GM21526 (cell line): ENCODE measurements around the gene ADIPOR2.

Source experiments
- ATAC-seq: cut with Tn5 transposase; IDR thresholded peaks from one replicate; pipeline ENCODE4 v1.9.1; 2021; ENCODE audit warnings: moderate library complexity; ENCODE audit not compliant: unreplicated experiment, low FRiP score

ADIPOR2 gene

DNA sequence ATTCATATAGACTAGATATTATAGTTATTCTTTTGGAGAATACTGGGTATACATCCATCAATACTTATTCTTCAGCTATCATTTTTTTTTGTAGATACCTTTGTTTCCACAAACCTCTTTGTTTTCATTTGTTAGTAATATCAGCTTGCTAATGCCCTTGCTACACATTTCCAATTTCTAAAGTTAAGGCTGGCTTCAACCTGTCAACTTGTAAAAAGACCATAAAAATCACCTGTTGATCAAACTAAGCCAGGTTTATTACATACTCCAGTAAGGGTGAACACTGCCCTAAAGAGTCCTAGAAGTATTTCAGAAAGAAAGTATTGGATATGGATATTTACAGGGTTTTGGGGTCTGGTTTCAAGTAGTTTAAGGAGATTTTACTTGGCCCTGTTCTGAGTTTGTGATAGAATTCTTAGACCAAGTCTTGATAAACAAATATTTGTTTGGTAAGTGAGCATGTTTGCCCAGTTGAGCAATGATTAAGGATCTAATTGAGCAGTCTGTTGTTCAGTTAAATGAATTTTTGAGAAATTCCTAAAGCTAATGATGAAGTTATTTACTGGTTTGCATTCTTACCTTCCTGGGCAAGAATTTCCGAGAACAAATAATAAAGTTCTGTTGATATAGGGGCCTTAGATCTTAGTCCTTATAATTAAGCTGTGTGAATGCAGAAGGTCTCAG, 76.7 kb downstream of the ADIPOR2 start:
- ATAC-seq, result no peak

DNA sequence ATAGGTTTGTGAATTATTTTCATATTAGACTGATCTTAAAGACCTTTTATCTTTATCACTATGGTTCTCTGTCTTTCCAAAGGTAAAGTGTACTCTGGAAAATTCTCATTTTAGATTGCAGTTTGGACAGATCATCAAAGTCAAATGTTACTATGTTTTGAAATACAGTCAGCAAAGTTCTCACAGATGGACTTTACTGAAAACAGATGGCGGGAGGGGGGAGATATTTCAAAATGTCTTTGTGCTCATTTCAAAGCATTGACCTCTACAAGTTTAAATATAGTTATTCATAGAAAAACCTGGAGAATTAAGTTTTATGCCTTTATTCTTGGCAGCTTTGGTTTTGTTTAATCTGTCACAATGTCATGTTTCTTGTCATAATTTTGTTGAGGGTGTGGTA, 77.7 kb downstream of the ADIPOR2 start:
- no peak for ATAC-seq

DNA sequence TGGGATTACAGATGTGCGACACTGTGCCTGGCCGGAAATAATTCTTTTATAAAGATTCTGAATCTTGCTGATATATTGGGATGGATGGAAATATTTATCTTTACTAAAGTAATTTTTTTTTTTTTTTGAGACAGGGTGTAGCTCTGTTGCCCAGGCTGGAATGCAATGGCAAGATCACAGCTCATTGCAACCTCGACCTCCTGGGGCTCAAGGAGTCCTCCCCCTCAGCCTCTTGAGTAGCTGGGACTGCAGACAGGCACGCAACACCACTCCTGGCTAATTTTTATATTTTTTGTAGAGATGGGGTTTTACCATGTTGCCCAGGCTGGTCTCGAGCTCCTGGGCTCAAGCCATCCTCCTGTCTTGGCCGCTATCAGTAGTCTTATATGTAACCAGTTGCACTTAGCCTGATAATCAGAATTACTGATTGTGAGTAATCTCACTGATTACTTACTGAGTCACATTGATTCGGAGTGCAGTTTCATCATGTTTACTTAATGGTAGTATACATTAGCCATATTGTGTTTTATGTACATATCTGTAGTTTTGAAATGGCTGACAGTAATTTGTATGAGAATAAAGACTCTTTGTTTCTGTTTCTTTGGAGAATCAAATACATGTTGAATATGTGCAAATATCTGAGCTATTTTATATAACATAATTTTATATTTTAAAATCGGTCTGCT, 79.1 kb downstream of the ADIPOR2 start:
- no peak for ATAC-seq

DNA sequence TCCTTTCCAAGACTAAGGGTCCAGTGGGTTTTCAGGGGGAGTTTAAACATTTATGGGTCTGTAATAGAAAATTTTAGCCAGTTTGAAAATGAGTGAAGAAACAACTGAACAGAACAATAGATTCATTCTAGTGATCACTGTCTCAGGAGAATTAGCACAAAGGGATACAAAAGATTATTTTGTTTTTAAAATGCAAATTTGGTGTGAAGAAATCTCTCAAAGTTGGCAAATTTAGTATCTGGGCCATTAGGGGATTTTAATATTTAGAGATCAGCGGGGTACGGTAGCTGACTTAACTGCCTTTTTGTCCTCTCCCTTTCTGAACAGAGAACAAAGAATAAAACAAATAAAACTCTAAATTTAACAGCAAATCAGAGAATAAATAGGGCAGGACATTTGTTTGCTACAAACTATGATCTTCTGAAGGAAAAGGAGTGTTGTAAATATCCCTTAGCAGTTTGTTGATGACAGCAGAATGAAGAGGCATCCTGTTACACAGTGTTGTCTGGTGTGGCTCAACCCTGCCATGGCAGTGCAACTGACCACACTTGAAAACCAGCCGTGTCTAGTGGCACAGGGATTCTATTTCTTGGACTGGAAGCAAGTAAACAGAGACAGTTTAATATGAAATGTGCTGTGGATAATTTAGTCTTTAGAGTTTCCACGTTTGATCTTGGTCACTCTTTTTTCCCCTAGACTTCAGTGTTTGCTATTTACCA, 83.2 kb downstream of the ADIPOR2 start:
- ATAC-seq, result no peak

DNA sequence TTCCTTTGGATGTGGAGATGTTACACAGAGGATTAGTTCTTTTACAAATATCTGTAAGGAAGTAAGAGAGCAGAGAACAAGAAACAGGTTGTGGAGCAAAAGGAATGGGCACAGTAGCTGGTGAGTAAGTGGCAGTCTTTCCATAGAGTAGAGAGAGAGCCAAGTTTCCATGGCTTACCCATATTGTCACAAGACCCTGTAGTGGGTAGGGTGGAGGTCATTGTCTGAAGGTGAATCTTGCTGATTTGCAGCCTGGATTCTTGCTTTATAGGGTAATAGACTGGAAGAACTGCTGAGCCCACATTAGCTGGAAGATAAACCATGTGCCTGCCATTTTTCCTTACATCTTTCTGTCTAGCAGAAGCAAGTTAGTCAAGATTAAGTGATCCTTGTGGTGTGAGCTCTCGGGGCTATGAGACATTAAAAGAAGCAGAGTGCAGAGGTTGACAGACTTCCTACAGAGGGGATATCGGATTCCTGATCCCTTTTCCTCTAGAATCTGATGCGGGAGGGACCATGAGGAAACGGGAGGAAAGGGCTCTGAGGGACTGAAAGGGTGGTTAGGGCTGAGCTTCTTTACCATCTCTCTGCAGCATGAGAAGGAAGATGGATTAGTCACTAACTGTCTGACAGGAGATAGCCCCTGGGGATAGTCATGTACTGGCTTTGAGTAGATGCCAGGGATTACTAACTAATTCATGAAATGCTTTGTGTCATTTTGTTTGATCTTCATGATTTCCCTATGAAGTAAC, 85.5 kb downstream of the ADIPOR2 start:
- no peak for ATAC-seq

DNA sequence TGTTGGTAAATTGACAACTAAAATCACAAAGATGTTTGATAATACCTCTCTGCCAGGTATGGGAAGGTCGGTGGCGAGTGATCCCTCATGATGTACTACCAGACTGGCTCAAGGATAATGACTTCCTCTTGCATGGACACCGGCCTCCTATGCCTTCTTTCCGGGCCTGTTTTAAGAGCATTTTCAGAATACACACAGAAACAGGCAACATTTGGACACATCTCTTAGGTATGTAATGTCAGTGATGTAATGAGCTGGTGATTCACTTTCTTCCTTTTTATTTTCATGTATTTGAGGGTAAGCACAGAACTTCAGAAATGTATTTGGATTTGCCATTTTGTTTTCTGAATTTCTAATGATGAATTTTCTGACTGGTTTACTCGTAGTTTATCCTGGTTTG, 86.9 kb downstream of the ADIPOR2 start:
- no peak for ATAC-seq

DNA sequence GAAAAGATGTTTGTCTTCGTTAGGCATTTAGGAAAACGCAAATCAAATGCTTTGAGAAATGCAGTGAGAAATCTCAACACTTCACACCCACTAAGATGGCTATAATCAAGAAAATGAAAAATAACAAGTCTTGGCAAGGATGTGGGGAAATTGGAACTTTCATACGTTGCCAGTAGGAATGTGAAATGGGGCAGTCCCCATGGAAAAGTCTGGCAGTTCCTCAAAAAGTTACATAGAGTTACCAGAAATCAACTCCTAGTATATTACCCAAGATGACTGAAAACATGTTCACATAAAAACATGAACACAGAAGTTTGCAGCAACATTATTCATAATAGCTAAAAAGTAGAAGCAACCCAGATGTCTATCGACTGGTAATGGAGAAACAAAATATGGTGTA, 88.0 kb downstream of the ADIPOR2 start:
- ATAC-seq, result no peak

DNA sequence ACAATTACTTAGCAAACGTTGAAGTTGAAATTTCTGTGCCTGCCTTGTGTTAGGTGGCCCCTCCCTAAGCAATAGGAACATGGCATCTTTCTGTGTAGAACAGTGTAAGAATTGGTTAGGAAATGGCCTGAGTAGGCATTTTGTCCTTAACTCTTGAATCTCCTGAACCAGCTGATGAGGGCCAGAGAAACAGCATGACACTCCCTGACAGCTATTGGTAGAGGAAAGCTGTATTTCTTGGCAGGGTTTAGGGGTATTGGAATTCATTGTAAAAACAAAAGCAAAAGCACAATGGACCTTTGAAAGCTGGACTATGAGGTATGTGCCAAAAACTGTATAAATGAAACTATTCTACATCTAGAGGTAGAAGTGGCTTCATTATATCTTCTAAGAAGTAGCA, 88.9 kb downstream of the ADIPOR2 start:
- ATAC-seq, result no peak

DNA sequence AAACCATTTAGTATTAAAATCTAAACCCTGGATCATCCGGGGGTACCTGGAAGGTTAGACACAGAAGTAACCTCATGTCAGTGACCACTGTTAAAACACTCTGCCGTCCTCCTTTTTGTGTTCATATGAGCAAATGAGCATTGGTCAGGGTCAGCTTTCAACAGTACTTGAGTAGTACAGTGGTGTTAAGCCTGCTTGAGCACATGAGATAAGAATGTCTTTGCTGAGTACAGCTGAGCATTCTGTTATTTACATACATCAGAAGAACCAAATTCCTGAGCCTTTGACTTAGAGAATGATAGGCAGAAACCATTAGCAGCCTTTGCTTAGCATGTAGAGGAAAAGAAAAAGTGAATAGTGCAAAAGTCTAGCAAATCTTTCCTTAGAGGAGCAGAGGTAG, 90.9 kb downstream of the ADIPOR2 start:
- no peak for ATAC-seq

DNA sequence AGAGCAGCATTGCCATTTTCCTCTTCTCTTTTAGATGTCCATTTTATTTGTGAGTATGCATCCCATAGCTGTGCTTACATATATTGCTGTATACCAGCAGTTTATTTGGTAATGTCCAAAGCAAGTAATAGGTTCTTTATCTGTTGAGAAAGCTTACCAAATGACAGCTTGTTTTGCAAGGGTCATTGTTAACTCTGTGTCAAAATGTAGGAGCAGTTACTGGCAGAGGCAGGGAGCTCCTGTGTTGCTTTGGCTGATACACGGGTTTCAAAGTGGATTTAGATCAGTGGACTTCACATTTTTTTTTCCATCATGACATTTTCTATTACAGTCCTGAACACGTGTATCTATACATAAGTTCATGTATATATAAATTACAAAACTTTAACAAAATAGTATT, 91.3 kb downstream of the ADIPOR2 start:
- no peak for ATAC-seq

DNA sequence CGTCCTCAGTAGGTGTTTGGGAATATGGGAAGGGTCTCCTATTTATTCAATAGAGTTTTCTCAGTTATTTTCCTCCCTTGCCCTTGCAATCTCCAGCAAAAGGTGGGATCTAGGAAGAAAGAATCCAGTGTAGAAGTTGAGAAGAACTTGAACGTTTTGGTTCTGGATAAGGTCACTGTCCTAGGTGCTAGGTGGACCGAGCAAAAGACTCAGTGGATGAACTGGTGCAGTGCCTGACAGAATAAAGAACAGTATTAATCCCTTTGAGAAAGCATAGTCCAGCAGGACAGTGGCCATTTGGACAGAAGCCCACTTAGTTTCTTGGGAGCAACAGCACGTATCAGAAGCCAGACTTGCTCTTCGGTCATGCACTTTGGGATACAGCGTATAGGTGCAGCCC, 96.8 kb downstream of the ADIPOR2 start:
- no peak for ATAC-seq

DNA sequence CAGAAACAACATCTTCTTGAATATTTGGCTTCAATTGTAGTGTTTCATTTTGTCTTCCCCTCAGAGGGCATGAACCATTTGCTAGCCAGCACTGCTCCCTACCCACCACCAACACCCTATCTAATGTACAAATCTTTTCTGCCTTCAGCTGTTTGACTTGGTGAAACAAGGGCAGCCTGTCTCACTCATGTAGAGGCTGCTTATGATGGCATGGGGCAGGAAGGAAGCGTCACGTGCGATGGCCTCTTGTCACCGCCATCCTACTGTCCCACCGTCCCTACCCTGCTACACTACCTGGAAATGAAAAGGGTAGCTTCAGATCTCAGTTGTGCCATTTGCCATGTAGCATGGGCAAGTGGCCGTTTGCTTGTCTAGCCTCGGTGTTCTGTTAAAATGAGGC, 99.6 kb downstream of the ADIPOR2 start:
- ATAC-seq, result no peak

DNA sequence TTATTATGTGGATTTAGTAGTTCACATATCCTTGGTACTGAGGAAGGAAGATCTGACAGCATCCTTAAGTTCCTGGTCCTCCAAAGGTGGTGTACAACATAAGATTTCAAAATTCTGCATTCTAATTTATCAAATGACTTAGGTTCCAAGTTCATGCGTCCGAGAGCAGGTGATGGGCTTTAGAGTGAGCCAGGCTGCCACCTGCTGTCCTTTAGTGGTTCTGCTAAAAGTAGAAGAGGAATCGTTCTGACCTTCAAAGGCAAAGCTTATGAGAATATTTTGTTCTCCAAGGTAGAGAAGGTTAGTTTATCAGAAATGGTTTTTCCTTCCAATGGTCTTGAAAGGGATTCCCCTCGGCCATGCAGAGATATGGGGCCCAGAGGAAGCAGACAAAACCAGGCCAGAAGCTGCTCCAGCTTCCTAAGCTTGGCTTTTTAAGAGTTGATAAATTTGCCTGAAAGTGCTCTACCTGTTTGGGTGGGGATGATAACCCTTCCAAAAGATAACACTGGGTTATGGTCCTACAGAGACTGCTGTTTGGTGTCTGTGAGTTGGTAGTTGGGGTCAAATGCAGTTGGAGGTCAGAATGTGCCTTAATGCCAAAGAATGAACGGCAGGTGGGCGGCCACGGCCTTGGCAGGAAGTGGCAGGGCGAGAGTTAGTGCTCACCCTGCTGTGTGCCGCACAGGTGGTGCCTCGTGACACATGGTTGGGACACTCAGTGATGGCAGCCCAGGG, 100.4 kb downstream of the ADIPOR2 start:
- no peak for ATAC-seq

DNA sequence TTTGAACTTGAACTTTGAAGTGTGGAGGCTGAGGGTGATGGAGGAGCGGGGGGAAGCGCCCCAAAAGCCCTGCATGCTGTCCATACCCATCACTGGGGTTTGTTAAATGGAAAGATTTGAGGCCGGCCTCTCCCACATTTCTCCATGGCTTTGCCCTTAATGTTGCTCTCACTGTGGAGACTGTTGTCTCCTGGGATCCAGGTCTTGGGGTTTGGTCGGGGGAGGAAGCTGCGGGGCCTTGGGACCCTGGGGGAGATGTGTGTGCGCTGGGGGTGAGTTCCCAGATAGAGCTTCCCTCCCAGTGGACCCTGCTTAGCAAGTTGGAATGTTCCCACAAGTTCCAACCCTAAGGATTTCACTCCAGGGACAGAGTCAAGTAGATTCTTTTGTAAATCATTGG, 101.5 kb downstream of the ADIPOR2 start:
- no peak for ATAC-seq

DNA sequence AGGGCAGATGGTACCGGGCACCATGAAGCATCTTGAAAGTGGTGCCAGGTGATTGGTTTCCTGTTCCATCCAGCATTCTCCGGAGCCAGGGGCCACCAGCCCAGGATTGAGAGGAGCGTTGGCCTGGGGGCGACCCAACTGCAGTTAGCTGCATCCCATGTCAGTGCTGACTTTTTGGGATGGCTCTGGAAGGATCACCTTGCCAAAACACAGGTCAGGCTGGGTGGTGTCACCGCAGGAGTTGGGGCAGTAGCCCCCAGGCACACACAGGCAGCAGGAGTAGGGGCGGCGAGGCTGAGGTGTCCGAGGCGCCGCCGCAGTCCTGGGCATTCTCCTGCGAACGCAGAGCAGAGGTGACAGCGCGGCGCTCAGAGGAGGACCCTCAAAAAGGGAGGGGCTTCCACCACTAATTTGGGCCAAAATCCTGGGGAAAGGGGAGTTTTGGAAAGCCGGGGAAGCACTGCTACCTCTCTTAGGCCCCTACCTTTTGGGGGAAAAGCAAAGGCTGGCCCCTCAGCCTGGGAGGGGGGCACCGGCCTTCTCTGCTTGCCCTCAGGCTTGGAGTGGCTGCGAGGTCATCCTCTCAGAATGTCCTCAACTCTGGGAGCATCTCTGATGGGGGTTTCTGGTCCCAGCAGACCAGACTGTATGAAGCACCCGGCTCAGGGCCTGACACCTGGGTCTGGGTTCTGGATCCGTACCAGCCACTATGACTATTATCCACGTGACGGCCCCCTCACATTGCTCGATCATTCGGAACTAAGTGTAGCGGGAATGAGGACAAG, 102.7 kb downstream of the ADIPOR2 start:
- no peak for ATAC-seq

DNA sequence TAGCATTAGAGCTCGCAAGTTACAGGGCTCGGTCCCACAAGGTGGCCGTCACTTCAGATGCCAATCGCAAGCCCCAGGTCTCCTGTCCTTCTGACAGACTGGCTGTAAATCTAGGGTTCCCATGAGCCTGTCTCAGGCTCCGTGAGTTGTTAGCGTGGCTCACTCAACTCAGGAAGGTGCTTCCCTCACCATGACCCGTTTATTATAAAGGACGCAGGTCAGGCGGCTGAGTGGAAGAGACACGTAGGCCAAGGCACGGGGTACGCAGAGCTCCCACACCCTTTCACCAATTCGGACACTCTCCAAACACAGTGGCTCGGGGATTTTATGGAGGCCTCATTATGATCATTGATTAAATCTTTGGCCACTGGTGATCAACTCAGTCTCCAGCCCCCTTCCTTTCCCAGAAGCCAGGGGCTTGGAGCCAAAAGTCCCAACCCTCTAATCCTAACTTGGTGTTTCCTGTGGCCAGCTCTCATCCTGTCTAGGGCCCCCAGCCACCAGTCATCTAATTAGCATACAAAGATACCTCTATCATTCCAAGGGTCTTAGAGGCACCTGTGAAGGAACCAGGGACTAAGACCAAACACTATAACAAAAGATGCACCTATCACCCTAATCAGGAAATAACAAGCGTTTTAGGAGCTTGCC, 103.7 kb downstream of the ADIPOR2 start:
- ATAC-seq, result no peak

DNA sequence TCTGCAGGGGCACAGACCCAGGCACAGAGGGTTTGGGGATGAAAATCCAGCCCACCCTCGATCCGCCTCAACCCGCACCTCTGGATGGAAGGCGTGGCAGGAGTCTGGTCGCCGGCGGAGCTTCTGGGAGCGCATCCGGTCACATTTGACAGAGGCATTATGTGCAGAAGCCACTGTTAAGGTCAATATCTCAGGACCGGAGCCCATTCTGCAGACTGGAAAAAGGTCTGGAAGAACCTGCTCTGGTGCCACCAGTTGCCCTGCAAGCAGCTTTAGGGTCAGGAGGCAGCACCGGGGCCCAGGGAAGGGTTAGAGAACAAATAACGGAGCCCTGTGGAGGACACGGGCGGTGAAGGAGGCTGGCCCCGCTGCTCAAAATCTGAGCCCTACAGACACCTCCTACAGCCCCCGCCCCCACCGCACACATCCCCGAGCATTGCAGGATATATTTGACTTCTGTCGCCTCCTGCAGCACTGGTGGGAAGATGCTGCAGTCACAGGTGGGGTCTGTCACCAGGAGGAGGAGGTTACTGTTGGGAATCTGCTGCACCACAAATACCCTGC, 104.4 kb downstream of the ADIPOR2 start:
- no peak for ATAC-seq

DNA sequence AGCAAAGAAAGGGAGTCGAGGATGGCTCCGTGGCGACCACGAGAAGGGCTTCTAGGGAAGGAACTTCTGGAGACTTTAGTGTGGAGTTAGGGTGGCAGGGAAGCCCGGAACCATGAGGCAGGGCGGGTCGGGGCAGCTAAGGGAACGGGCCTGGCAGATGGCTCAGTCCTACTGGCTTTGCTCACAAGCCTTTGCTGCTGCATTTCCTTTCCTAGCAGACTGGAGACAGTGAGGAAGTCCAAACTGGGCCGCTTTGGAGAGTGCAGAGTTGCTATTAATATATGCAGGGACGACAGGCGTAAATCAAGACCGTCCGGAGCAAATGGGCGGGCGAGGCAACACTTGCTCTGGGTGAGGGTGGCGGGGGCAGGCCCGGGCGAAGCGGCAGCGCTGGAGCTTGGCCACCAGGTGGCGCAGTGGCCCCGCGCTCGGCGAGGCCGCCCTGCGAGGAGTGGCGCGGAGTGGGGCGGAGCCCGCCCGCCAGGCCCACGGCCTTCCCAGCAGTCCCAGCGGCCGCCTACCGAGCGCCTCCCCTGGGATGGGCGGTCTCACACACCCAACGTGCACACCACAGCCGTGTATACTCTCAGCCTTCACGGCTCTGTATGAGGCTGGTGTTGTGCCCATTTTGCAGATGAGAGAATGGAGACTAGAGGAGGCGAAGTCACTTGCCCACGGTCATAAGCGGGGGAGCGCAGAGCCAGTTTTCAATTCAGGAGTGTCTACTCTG, 105.1 kb downstream of the ADIPOR2 start:
- peak; percentile 89 for ATAC-seq
